ENCODE results near the gene MPP7. TPM values are rescaled to one million over a fixed set of nuclear protein-coding genes. Genes with fewer than 3 reads are reported as not detected.
"Not testable (repeated sequence)": the region's sequence is repeated elsewhere in the genome, so short reads cannot be mapped to it uniquely, and the experiment has no call there.

MPP7 gene
- 10 to 100 TPM; 11.2 to 42.0 (median 27.2) TPM for total RNA-seq
- polyA plus RNA-seq, result 1 to 10 TPM; 6.0 to 9.9 (median 6.7) TPM
- long read RNA-seq, donor 1, result 0 reads
- long read RNA-seq, donor 2, result 0 reads
- long read RNA-seq, donor 3, result 0 reads
- long read RNA-seq, donor 4, result 0 reads
- long read RNA-seq, donor 5, result 0 reads
- long read RNA-seq, donor 6, partial matches to known transcripts, result 0 of 6 reads
- long read RNA-seq, donor 6, other reads (novel, unspliced or antisense), result 6 of 6 reads
- long read RNA-seq, donor 7, result 0 reads
- long read RNA-seq, donor 8, result 0 reads
- long read RNA-seq, donor 9, result 0 reads
- long read RNA-seq, donor 10, result 0 reads

DNA sequence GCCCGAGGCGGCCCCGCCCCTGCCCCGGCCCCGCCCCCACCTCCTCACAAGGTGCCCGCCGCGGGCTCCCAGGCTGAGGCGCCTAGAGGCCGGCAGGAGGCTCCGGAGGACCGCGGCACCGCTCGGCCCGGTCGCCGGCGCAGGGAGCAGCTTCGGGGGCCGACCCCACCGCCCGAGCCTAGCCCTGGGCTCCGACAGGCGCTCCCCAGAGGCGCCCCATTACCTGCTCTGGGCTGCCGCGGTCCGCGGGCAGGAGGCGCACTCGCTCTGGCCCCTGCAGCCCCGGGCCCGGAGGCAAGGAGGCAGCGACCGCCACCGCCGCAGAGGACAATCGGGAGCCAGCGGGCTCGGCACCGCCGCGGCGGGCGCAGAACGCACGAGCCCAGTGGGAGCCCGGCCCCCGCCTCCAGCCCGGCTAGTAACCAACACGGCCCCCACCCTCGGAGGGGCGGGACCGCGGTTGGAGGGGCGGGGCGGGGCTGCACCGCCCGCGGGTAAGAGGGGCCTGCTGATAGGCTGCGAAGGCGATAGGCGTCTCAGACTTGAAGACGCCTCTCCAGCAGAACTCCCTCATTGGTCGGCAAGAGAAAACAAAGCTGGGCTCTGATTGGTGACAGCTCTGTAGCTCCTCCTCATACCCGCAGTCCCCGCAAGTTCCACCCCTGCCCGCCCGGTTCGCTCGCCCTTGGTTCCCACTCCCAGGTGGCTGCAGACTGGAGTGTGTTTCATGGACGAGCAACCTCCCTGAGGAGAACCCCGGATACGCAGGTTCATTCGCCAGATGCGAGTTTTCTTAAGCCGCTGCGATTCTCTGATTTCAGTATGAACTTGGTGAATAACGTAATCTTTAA, at the start of gene MPP7:
Gene MPP7 (minus strand): TSS at position 427 of the 851 bp plus-strand sequence. CDS start 64,460 bp downstream, outside the sequence.
- intact Hi-C loops (cut with DNase I; ENCODE audit: low total_unique reads), result no loop called here
- TF ChIP-seq POLR2A (IDR thresholded peaks at IDR 0.05) (no peak), CTCF (IDR thresholded peaks at IDR 0.05) (peak in 5 of 7 experiments; percentile 6 to 51 (median 27)), POLR2AphosphoS5 (IDR thresholded peaks at IDR 0.05) (peak; percentile 2 to 63 (median 60))
- H3K27me3 ChIP-seq, result no peaks in the 10 kb centered on the region
- H3K36me3 ChIP-seq, result no peaks in the 10 kb centered on the region
- H3K4me3 ChIP-seq, result peak within 1 kb of the TSS; percentile 71 to 93 (median 88)
- H3K27ac ChIP-seq, result peak within 1 kb of the TSS; percentile 92 to 99 (median 93)
- H3K4me1 ChIP-seq, result peaks cover 7 to 39% (median 18%) of the 10 kb centered on the region in 4 donors
- 0% methylated on average over 10 to 80 of the region's 80 CpGs for WGBS, 5 donors
- peak; percentile 97 to 99 for DNase-seq
- H3K9me3 ChIP-seq, result no peaks in the 10 kb centered on the region

DNA sequence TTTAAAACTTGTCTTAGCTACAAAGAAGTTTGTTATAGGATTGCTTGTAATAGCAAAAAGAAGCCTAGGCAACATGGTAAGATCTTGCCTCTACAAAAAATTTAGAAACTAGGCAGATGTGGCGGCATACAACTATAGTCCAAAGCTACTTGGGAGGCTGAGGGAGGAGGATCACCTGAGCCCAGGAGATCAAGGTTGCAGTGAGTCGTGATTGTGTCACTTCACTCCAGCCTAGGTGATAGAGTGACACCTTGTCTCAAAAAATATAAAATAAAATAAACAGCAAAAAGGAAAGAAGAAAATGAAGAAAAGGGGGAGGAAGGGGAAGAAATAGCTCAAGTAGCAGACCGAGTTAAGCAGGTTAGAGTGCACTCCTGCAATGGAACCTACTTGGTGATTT, 47.0 kb upstream of the MPP7 start:
- TF ChIP-seq CTCF (IDR thresholded peaks at IDR 0.05) (no peak), POLR2A (IDR thresholded peaks at IDR 0.05) (no peak), POLR2AphosphoS5 (IDR thresholded peaks at IDR 0.05) (no peak), EP300 (IDR thresholded peaks at IDR 0.05) (no peak)
- H3K4me1 ChIP-seq, result peaks cover 0 to 6% (median 0%) of the 10 kb centered on the region in 4 donors
- WGBS, 5 donors, result 33 to 90% (median 87%) methylated on average over 3 of the region's 3 CpGs
- H3K27ac ChIP-seq, result no peak overlapping the region
- peaks cover 0 to 8% (median 0%) of the 10 kb centered on the region in 4 donors for H3K9me3 ChIP-seq
- H3K4me3 ChIP-seq, result no peak overlapping the region
- intact Hi-C loops (cut with DNase I; ENCODE audit: low total_unique reads), result no loop called here
- no peaks in the 10 kb centered on the region for H3K36me3 ChIP-seq
- H3K27me3 ChIP-seq, result no peaks in the 10 kb centered on the region
- DNase-seq, result no peak

DNA sequence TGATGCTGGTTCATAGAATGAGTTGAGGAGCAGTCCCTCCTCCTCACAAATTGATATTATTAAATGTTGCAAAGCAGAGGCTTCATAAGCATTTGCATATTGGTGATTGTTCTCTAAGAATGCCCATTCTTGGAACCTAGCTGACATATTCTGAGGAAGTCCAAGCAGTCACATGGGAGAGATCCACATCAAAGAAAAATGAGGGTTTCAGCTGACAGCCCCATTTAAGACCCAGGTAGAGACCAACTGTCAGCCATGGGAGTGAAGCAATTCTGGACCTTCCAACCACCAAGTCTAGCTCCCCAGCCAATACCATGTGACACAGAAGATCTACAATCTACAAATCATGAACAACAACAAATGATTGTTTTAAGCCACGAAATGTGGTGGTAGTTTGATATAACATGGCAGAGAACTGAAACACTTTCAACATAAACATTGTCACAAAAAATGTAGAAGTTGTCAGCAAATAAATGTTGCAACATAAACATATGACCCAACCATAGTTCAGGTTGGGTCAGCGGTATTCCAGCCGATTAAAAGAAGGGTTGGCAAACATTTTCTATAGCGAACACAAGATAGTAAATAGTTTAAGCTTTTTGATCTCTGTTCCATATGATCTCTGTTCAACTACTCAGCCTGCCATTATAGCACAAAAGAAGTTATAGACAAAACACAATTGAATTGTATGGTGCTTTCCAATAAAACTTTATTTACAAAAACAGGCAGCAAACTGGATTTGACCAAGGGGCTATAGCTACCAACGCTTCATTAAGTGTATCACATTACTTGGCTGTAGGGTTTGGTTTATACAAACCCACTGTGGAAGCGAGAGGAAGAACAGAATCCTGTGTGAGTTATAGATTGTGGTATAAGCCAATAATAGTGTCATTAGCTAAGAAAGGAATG, 41.4 kb upstream of the MPP7 start:
- TF ChIP-seq CTCF (IDR thresholded peaks at IDR 0.05) (no peak), POLR2A (IDR thresholded peaks at IDR 0.05) (no peak), POLR2AphosphoS5 (IDR thresholded peaks at IDR 0.05) (no peak), EP300 (IDR thresholded peaks at IDR 0.05) (no peak)
- intact Hi-C loops (cut with DNase I; ENCODE audit: low total_unique reads), result no loop called here
- H3K27ac ChIP-seq, result no peak overlapping the region
- no peak for DNase-seq
- no peaks in the 10 kb centered on the region for H3K36me3 ChIP-seq
- no peaks in the 10 kb centered on the region for H3K27me3 ChIP-seq
- 73 to 85% (median 82%) methylated on average over 6 of the region's 6 CpGs for WGBS, 5 donors
- peaks cover 0 to 8% (median 0%) of the 10 kb centered on the region in 4 donors for H3K9me3 ChIP-seq
- no peak overlapping the region for H3K4me3 ChIP-seq
- no peaks in the 10 kb centered on the region for H3K4me1 ChIP-seq

GRCh38 chr10:28343252-28343651, 40.4 kb upstream of the MPP7 start:
- Histone ChIP-seq H3K27ac (no peak overlapping the region), H3K4me3 (no peak overlapping the region), H3K4me1 (no peaks in the 10 kb centered on the region), H3K27me3 (no peaks in the 10 kb centered on the region), H3K9me3 (peaks cover 0 to 8% (median 0%) of the 10 kb centered on the region in 4 donors), H3K36me3 (no peaks in the 10 kb centered on the region)
- TF ChIP-seq POLR2AphosphoS5 (IDR thresholded peaks at IDR 0.05) (no peak), CTCF (IDR thresholded peaks at IDR 0.05) (no peak), EP300 (IDR thresholded peaks at IDR 0.05) (no peak), POLR2A (IDR thresholded peaks at IDR 0.05) (no peak)
- WGBS, 5 donors, result 90 to 95% (median 92%) methylated on average over 2 of the region's 2 CpGs
- intact Hi-C loops (cut with DNase I; ENCODE audit: low total_unique reads), result no loop called here
- DNase-seq, result no peak

DNA sequence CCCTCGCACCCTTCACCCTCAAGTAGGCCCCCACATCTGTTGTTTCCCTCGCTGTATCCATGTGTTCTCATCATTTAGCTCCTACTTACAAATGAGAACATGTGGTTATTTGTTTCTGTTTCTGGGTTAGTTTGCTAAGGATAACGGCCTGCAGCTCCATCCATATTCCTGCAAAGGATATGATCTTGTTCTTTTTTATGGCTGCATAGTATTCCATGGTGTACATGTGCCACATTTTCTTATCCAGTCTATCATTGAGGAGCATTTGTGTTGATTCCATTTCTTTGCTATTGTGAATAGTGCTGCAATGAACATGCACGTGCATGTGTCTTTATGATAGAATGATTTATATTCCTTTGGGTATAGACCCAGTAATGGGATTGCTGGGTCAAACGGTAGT, 38.8 kb upstream of the MPP7 start:
- H3K9me3 ChIP-seq; H3K36me3 ChIP-seq; H3K27me3 ChIP-seq; DNase-seq; H3K27ac ChIP-seq; H3K4me1 ChIP-seq; intact Hi-C loops (cut with DNase I; ENCODE audit: low total_unique reads); H3K4me3 ChIP-seq: not testable (repeated sequence)
- WGBS, 5 donors, result 86 to 94% (median 92%) methylated on average over 5 of the region's 5 CpGs
